Measurements from ENCODE around the gene MAF.

GRCh38 chr16:79563921-79564320 is 36.6 kb downstream of the MAF start:
- TF ChIP-seq CTCF (conservative IDR thresholded peaks at IDR 0.05; ENCODE audit: low read depth, low read length) (no peak), EZH2 (IDR thresholded peaks at IDR 0.05; ENCODE audit: borderline replicate concordance, low read depth, low read length, poor library complexity, severe bottlenecking) (no peak)

Data from A673 (cell line).